SK-N-SH treated with all-trans-retinoic acid at 6 μM for 48 hours (cell line): ENCODE data around the gene RNU2-1.

ENCODE experiments used
- ATAC-seq: fragments of 200-7000 bp; cut with Tn5 transposase; 3 replicates; pipeline ENCODE4 v1.9.1; 2020; ENCODE audit warnings: mild to moderate bottlenecking, moderate library complexity
- ARNTL ChIP-seq: fragments of 450-650 bp; formaldehyde crosslinking; IDR thresholded peaks from 2 replicates; pipeline ENCODE4 v1.5.0; 2020; ENCODE audit warnings: low read depth, mild to moderate bottlenecking, moderate library complexity, borderline replicate concordance
- BACH2 ChIP-seq: fragments of 250-450 bp; sonication (Bioruptor Pico); IDR thresholded peaks from 2 replicates; pipeline ENCODE4 v1.9.0; 2021; ENCODE audit warnings: mild to moderate bottlenecking, borderline replicate concordance
- CREB5 ChIP-seq: fragments of 250-450 bp; sonication (Bioruptor Pico); IDR thresholded peaks from 2 replicates; pipeline ENCODE4 v1.5.1; 2020; ENCODE audit warnings: low read depth, mild to moderate bottlenecking, moderate library complexity
- CSDC2 ChIP-seq: fragments of 250-450 bp; sonication (Bioruptor Pico); IDR thresholded peaks from 2 replicates; pipeline ENCODE4 v1.5.0; 2020; ENCODE audit warnings: mild to moderate bottlenecking, moderate library complexity
- CSRNP3 ChIP-seq: fragments of 250-450 bp; sonication (Bioruptor Pico); IDR thresholded peaks from 2 replicates; pipeline ENCODE4 v1.5.1; 2021; ENCODE audit warnings: mild to moderate bottlenecking, moderate library complexity
- ESRRG ChIP-seq: fragments of 250-450 bp; sonication (Bioruptor Pico); IDR thresholded peaks from 2 replicates; pipeline ENCODE4 v1.6.1; 2021; ENCODE audit warnings: mild to moderate bottlenecking
- GLIS3 ChIP-seq: fragments of 250-450 bp; sonication (Bioruptor Pico); IDR thresholded peaks from 2 replicates; pipeline ENCODE4 v1.5.0; 2020; ENCODE audit warnings: mild to moderate bottlenecking, moderate library complexity
- ISL1 ChIP-seq: fragments of 250-450 bp; sonication (Bioruptor Pico); IDR thresholded peaks from 2 replicates; pipeline ENCODE4 v2.1.2; 2022; ENCODE audit warnings: mild to moderate bottlenecking, moderate library complexity
- OSR1 ChIP-seq: fragments of 250-450 bp; sonication (Bioruptor Pico); IDR thresholded peaks from 2 replicates; pipeline ENCODE4 v1.8.0; 2022; ENCODE audit warnings: moderate library complexity, mild to moderate bottlenecking, inconsistent platforms
- PATZ1 ChIP-seq: fragments of 250-450 bp; sonication (Bioruptor Pico); IDR thresholded peaks from 2 replicates; pipeline ENCODE4 v1.8.0; 2020; ENCODE audit warnings: mild to moderate bottlenecking, moderate library complexity, borderline replicate concordance
- PPARA ChIP-seq: fragments of 250-450 bp; sonication (Bioruptor Pico); IDR thresholded peaks from 2 replicates; pipeline ENCODE4 v1.5.0; 2020; ENCODE audit warnings: mild to moderate bottlenecking, borderline replicate concordance
- RARB ChIP-seq: fragments of 250-450 bp; sonication (Bioruptor Pico); IDR thresholded peaks from 2 replicates; pipeline ENCODE4 v1.8.0; 2021; ENCODE audit warnings: mild to moderate bottlenecking, moderate library complexity
- TCF4 ChIP-seq: fragments of 250-450 bp; sonication (Bioruptor Pico); IDR thresholded peaks from 2 replicates; pipeline ENCODE4 v1.8.0; 2021; ENCODE audit warnings: mild to moderate bottlenecking, moderate library complexity, borderline replicate concordance
- TOX ChIP-seq: fragments of 250-450 bp; sonication (Bioruptor Pico); IDR thresholded peaks from 2 replicates; pipeline ENCODE4 v1.8.0; 2021; ENCODE audit warnings: mild to moderate bottlenecking, moderate library complexity, borderline replicate concordance
- TSHZ2 ChIP-seq: fragments of 250-450 bp; sonication (Bioruptor Pico); IDR thresholded peaks from 2 replicates; pipeline ENCODE4 v1.5.0; 2020; ENCODE audit warnings: mild to moderate bottlenecking, moderate library complexity
- ZC3H10 ChIP-seq: fragments of 250-450 bp; sonication (Bioruptor Pico); IDR thresholded peaks from 2 replicates; pipeline ENCODE4 v1.5.1; 2021; ENCODE audit warnings: mild to moderate bottlenecking, moderate library complexity
- ZFP3 ChIP-seq: fragments of 250-450 bp; sonication (Bioruptor Pico); IDR thresholded peaks from 2 replicates; pipeline ENCODE4 v1.5.0; 2020; ENCODE audit warnings: mild to moderate bottlenecking, moderate library complexity
- ZFP30 ChIP-seq: fragments of 450-650 bp; formaldehyde crosslinking; IDR thresholded peaks from 2 replicates; pipeline ENCODE4 v1.5.0; 2022; ENCODE audit warnings: mild to moderate bottlenecking, moderate library complexity
- ZNF565 ChIP-seq: fragments of 450-650 bp; formaldehyde crosslinking; conservative IDR thresholded peaks from 2 replicates; pipeline ENCODE4 v1.5.0; 2020; ENCODE audit warnings: low read depth, mild to moderate bottlenecking, moderate library complexity
- ZNF8 ChIP-seq: fragments of 450-650 bp; formaldehyde crosslinking; IDR thresholded peaks from 2 replicates; pipeline ENCODE4 v1.5.0; 2020; ENCODE audit warnings: mild to moderate bottlenecking, moderate library complexity

The RNU2-1 gene

GRCh38 chr17:43216762-43217613, 16.8 kb downstream of the RNU2-1 start (continued):
- TF ChIP-seq CSDC2 (no peak), ZNF8 (no peak), CSRNP3 (CRISPR knock-in tag) (no peak), TOX (CRISPR knock-in tag) (no peak), ESRRG (CRISPR knock-in tag) (no peak), ZFP3 (CRISPR knock-in tag) (no peak)
- TF ChIP-seq, all 23 proteins: peak for 0

- ATAC-seq: no peak
- TF ChIP-seq CSDC2 (no peak), TSHZ2 (CRISPR knock-in tag) (no peak), RARB (CRISPR knock-in tag) (no peak), BACH2 (CRISPR knock-in tag) (no peak), CREB5 (CRISPR knock-in tag) (no peak), GLIS3 (CRISPR knock-in tag) (no peak), TCF4 (no peak), ZC3H10 (CRISPR knock-in tag) (no peak), OSR1 (CRISPR knock-in tag) (no peak), PATZ1 (CRISPR knock-in tag) (no peak), TOX (CRISPR knock-in tag) (no peak), ZNF565 (CRISPR knock-in tag) (no peak), ARNTL (CRISPR knock-in tag) (no peak), ZFP3 (CRISPR knock-in tag) (no peak)
Observed at GRCh38 chr17:43216369-43216761, 17.4 kb downstream of the RNU2-1 start.

- TF ChIP-seq TOX (CRISPR knock-in tag) (no peak), TCF4 (no peak), GLIS3 (CRISPR knock-in tag) (no peak), CSDC2 (no peak), ZFP30 (CRISPR knock-in tag) (no peak), ZFP3 (CRISPR knock-in tag) (no peak), ESRRG (CRISPR knock-in tag) (no peak), RARB (CRISPR knock-in tag) (no peak), ISL1 (no peak), PPARA (CRISPR knock-in tag) (no peak), CREB5 (CRISPR knock-in tag) (no peak), BACH2 (CRISPR knock-in tag) (no peak), PATZ1 (CRISPR knock-in tag) (no peak), TSHZ2 (CRISPR knock-in tag) (no peak), ZNF8 (no peak), OSR1 (CRISPR knock-in tag) (no peak), ZNF565 (CRISPR knock-in tag) (no peak)
- TF ChIP-seq, all 23 proteins: peak for 0
- ATAC-seq: no peak
Observed at GRCh38 chr17:43215341-43215740, 18.4 kb downstream of the RNU2-1 start.
